Measurements from ENCODE around the gene KCNG2.

The KCNG2 gene

DNA sequence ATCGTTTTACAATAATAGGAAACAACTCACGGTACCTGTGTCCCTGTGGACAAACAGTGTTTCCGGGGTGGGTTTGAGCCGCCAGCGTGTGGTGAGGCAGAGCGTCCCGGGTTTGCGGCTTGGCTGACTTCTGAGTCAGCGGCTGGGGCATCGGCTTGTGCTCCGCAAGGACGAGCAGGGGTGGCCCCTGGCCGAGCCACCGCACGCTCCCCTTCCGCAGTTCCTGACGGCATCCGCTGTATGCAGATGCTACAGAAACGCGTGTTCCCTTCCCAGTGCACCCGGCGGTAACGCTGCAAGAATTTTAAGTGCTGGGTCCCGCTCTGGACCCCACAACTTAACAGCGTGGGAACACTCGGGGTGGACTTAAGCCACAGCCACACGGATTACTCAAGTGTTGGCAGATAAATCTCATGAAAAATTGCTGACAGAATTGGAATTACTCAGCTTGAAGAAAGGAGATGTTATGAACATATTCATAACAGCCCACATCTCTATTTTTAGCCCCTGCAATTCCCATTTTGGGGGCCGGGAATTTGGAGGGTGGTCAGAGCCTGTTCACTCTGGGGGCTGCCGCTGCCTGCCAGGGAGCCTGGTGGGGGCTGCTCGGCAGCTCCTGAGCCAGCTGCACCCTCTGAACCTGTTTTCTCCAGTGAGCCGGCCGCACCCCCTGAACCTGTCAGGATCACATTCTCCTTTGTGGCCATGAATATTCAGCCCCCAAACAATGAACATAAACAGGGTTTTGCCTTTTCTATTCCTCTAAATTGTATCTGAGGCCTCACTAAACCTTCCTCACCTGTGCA, 12.6 kb upstream of the KCNG2 start:
- DNase-seq (ENCODE audit: low spot score) = no peak

GRCh38 chr18:79785831-79786230, 11.9 kb upstream of the KCNG2 start:
- DNase-seq (ENCODE audit: low spot score) = no peak

DNA sequence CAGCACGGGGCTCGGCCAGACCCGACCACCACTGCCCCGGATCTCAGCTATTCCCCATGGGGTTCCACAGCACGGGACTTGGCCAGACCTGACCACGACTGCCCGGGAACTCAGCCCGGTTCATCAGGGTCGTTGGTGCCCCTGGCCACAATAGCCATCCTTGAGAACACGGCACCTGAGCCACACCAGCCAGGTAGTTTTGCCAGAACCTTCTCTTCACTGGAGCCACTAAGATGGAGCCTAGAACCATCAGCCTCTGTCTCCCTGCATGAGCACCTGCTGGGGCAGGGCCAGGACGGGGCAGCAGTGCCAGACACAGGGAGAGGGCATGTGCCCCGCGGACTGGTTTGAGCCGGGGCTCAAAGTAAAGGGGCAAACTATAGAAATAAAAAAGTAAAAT, 11.4 kb upstream of the KCNG2 start:
- no peak for DNase-seq (ENCODE audit: low spot score)

GRCh38 chr18:79786786-79787526, 10.8 kb upstream of the KCNG2 start:
- peak; percentile 65 for DNase-seq (ENCODE audit: low spot score)

GRCh38 chr18:79787527-79787864, 10.2 kb upstream of the KCNG2 start:
- no peak for DNase-seq (ENCODE audit: low spot score)

DNA sequence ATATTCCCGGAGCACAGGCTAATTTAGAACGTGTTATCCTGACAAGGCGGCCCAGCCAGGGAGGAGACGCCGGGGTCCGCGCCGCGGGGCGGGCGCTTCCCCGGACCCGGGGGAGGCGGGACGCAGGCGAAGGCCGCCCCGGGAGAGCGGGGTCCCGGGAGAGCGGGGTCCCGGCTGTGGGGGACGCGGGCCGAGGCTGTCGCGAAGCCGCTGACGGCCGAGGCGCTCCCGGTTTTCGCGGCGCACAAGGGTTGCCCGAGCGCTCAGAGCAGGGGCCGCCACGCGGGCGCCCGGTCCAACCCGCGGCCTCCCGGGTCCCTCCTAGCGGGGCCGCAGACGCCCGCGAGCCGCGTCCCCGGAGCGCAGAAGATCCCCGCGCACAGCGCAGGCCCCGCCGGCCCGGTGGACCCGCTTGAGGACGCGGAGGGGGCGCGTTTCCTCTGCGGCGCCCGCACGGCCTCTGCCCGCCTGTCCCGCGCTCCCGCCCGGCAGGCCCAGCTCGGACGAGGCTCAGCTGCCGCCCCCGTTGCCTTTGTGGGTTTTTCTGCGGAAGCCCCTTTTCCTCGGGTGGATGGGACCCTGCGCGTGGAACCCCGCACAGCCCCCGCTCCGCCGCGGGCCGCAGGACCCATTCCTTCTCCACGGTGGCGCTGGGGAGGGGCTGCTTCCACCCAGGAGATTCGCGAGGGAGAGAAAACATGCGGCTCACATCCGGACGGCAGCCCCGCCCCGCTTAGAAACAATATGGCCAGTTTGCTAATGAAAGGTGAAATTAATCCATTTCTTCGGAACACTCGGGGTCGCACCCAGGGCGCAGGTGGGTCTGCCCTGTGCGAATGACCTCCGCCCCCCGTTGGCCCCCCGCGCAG, 9.6 kb upstream of the KCNG2 start:
- no peak for DNase-seq (ENCODE audit: low spot score)

GRCh38 chr18:79788734-79789085, 9.0 kb upstream of the KCNG2 start:
- DNase-seq (ENCODE audit: low spot score) = no peak

DNA sequence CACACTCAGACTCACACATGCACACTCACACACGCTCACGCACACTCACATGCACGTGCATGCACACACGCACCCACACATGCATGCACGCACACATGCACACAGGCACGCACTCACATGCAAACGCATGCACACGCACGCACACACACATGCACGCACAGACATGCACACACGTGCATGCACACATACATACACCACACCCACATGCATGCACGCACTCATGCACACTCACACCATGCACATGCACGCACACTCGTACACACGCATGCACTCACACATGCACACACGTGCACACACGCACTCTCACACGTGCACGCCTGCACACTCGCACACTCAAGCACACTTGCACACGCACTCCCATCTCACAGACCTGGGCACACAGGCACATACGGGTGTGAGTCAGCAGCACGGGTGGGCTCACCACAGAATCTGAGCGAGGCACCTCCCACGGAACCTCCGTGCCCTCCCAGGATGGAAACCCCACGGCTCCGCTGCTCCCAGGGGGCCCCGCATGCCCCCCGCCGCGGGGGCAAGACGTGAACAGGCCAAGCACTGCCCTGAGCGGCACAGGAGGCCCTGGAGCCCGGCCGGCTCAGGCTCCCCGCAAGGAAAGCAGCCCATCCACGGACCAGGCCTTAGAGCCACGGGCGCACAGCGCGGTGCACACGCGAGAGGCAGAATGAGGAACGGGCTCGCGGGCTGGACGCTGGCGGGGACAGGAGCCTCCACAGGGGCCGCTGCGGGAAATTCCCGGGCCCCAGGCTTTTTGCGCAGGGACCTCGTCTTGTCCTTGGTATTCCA, 8.4 kb upstream of the KCNG2 start:
- DNase-seq (ENCODE audit: low spot score) = no peak

- no peak for DNase-seq (ENCODE audit: low spot score)
Measured at GRCh38 chr18:79789901-79790890, 7.5 kb upstream of the KCNG2 start.

GRCh38 chr18:79790996-79791972, 6.5 kb upstream of the KCNG2 start:
- DNase-seq (ENCODE audit: low spot score) = peak; percentile 89

- DNase-seq (ENCODE audit: low spot score) = no peak
Measured at GRCh38 chr18:79792096-79792987, 5.4 kb upstream of the KCNG2 start.

DNA sequence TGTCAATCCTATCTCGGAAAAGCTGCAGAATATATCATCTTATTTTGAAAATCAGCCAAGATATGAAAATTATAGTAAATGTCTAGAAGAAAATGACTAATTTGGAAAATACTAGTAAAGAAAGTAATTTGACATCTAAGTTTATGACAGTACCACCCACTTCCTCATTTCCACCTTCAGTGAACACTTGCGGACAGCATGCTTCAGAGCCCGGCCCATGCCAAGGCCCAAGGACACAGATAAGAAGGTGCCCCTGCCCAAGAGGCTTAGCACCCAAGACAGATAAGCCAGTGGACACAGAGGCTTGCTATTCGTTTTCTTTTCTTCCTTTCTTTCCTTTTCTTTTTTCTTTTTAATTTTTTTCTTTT, 4.8 kb upstream of the KCNG2 start:
- no peak for DNase-seq (ENCODE audit: low spot score)

DNA sequence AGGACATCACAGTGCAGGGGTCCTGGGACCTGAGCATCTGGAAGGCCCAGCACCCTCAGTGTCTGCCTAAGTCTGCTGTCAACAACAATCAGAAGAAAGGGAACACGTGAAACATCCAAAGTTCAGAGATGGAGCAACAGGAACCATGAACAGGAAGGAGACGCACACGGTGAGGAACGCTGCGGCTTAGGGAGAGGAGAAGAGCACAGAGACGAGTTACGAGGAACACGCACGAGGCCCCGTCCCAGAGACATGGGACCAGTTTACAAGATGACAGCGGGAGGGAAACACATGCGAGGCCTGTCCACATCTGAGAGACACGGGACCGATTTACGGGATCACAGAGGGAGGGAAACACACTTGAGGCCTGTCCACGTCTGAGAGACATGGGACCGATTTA, 2.9 kb upstream of the KCNG2 start:
- no peak for DNase-seq (ENCODE audit: low spot score)

DNA sequence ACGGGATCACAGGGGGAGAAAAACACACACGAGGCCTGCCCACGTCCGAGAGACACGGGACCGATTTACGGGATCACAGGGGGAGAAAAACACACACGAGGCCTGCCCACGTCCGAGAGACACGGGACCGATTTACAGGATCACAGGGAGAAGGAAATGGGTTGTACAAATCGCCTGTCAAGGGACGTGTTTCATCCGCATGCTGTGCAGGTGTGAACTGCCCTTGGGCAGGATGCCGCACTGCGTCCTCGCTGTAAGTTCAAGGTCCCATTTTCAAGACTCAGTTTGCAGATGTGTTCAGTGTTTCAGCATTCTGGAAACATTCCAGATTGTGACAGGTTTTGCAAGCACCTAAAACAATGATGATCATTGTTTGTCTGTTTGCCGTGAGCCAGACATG, 2.3 kb upstream of the KCNG2 start:
- no peak for DNase-seq (ENCODE audit: low spot score)

GRCh38 chr18:79796016-79796415, 1.7 kb upstream of the KCNG2 start:
- DNase-seq (ENCODE audit: low spot score) = no peak

GRCh38 chr18:79796531-79797405, 970 bp upstream of the KCNG2 start:
- peak; percentile 40 for DNase-seq (ENCODE audit: low spot score)

- no peak for DNase-seq (ENCODE audit: low spot score)
Measured at GRCh38 chr18:79798346-79798998, 734 bp downstream of the KCNG2 start.

All from GM03348 (cell line).